Sigmoid colon (tissue), 7 donors: ENCODE measurements around the gene ARHGAP36. TPM values are rescaled to one million over a fixed set of nuclear protein-coding genes. Genes with fewer than 3 reads are reported as not detected.

Experiments
- DNase-seq: peaks from one replicate; pipeline ENCODE4 v3.0.0-alpha.2; 2019
- H3K27ac ChIP-seq, 4 donors: fragments of 200-600 bp; sonication (generic); one replicate each; pipeline ENCODE4 v1.5.1; 2016 to 2019; ENCODE audit warnings: mild to moderate bottlenecking in 1 of 4
- H3K27me3 ChIP-seq, 3 donors: fragments of 200-600 bp; sonication (generic); one replicate each; pipeline ENCODE4 v1.5.1; 2019; ENCODE audit warnings: mild to moderate bottlenecking in 1 of 3
- H3K36me3 ChIP-seq, 4 donors: fragments of 200-600 bp; sonication (generic); one replicate each; pipeline ENCODE4 v1.5.1; 2016 to 2019
- H3K4me1 ChIP-seq, 4 donors: fragments of 200-600 bp; sonication (generic); one replicate each; pipeline ENCODE4 v1.5.1; 2017 to 2019
- H3K4me3 ChIP-seq, 4 donors: fragments of 200-600 bp; sonication (generic); one replicate each; pipeline ENCODE4 v1.5.1; 2017 to 2019; ENCODE audit warnings: mild to moderate bottlenecking in 2 of 4, moderate library complexity in 1 of 4
- H3K9me3 ChIP-seq, 4 donors: fragments of 200-600 bp in 3 of 4; sonication (generic) in 3 of 4; one replicate each; pipeline versions ENCODE4 v1.5.1 to v1.6.1; 2013 to 2019
- CTCF ChIP-seq, 4 experiments: fragments of 450-650 bp in 3 of 4; fragments of 200-600 bp in 1 of 4; IDR thresholded peaks; one replicate each; pipeline ENCODE4 v1.5.1; 2016 to 2019; ENCODE audit warnings: antibody characterized with exemption in 4 of 4, mild to moderate bottlenecking in 3 of 4, moderate library complexity in 2 of 4
- EP300 ChIP-seq, 4 donors: sonication (generic); formaldehyde crosslinking; IDR thresholded peaks; one replicate each; pipeline ENCODE4 v1.6.1; 2017; ENCODE audit warnings: antibody characterized with exemption in 4 of 4
- POLR2A ChIP-seq, 2 donors: fragments of 450-650 bp; IDR thresholded peaks; one replicate each; pipeline ENCODE4 v1.6.1; 2016; ENCODE audit warnings: antibody characterized with exemption in 2 of 2, mild to moderate bottlenecking in 2 of 2, moderate library complexity in 2 of 2
- POLR2AphosphoS5 ChIP-seq, 4 donors: sonication (generic); formaldehyde crosslinking; IDR thresholded peaks; one replicate each; pipeline ENCODE4 v1.6.1; 2017; ENCODE audit warnings: antibody characterized with exemption in 4 of 4
- WGBS, 2 donors: extraction: QIAGEN DNeasy Blood & Tissue Kit; methylation state at CpG; one replicate each; pipeline ENCODE4 v1.1.7; 2013; 5-methylcytosine and 5-hydroxymethylcytosine counted together
- intact Hi-C: fragments of 100-400 bp; cut with DNase I; formaldehyde crosslinking; loops from one replicate; pipeline ENCODE4 v1.15.1; 2023
- polyA plus RNA-seq, 3 donors: library from polyadenylated mRNA; stranded (reverse); fragments of 200-250 nt; gene quantifications; one replicate each; pipeline ENCODE4 v1.2.3, GENCODE V29; 2013
- total RNA-seq, 4 donors: library from RNA; depleted of rRNA; stranded (reverse); fragments of >200 nt; gene quantifications; one replicate each; pipeline ENCODE4 v1.1.0, GENCODE V29; 2016
- donor health status: healthy with polysubstance abuse.
- donor health status: Bipolar disorder and iron deficiency.
- donor health status: healthy.

The ARHGAP36 gene
- total and polyA plus RNA-seq, 7 donors: 0.23 TPM; not detected in 6

DNA sequence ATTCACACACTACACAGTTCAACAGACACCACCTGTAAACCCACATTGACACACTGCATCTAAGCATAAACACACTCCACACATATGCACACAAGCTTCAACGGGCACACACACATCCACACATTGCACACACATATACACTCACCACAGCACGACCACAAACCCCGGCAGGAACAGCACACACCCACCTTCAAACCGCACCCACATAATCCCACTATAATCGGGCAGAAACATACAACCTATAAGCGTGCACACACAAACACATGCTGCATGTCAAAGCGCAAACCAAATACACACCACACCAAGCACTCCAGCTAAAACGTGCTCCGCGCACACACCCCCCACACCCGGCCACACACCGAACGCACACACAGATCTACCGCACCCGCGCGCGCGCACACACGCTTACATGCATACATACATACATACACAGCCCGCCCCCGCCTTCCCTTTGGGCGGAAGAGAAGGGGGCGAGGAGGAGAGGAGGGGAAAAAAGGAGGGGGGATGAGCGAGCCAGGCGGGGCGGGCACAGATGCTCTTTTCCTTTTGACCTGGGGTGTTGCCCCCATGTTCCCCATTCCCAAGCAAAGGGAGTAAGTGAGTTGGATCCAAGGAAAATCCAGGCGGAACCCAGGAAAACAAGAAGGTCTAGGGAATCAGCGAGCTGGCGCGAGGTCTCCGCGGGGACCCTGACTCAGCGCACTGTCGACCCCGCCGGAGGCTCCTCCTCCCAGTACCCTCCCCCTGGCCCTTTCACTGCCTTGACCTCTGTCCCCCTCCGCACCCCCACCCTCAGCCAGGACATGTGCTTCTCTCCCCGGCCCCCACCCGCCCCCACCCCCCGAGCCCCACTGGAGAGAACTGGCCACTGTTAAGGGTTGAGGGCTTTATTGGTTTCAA, 9.9 kb downstream of the ARHGAP36 start:
- H3K4me3 ChIP-seq: no peak overlapping the region
- no peak for DNase-seq
- intact Hi-C loops: no loop called here
- WGBS, 2 donors: 3 to 11% methylated on average over 41 of the region's 41 CpGs
- peaks cover 0 to 33% (median 0%) of the 10 kb centered on the region in 3 donors for H3K27me3 ChIP-seq
- no peaks in the 10 kb centered on the region for H3K36me3 ChIP-seq
- H3K4me1 ChIP-seq: no peaks in the 10 kb centered on the region
- H3K9me3 ChIP-seq: no peaks in the 10 kb centered on the region
- no peak overlapping the region for H3K27ac ChIP-seq
- TF ChIP-seq POLR2A (IDR thresholded peaks at IDR 0.05) (no peak), EP300 (IDR thresholded peaks at IDR 0.05) (no peak), CTCF (IDR thresholded peaks at IDR 0.05) (no peak), POLR2AphosphoS5 (IDR thresholded peaks at IDR 0.05) (no peak)

- H3K4me3 ChIP-seq: no peak overlapping the region
- H3K27me3 ChIP-seq: peaks cover 0 to 36% (median 0%) of the 10 kb centered on the region in 3 donors
- WGBS, 2 donors: 8 to 19% methylated on average over 26 of the region's 26 CpGs
- no peak overlapping the region for H3K27ac ChIP-seq
- intact Hi-C loops: no loop called here
- no peaks in the 10 kb centered on the region for H3K4me1 ChIP-seq
- H3K9me3 ChIP-seq: no peaks in the 10 kb centered on the region
- TF ChIP-seq POLR2A (IDR thresholded peaks at IDR 0.05): no peak
- TF ChIP-seq EP300 (IDR thresholded peaks at IDR 0.05): no peak
- peak in 1 of 4 experiments; percentile 29 for TF ChIP-seq CTCF (IDR thresholded peaks at IDR 0.05)
- TF ChIP-seq POLR2AphosphoS5 (IDR thresholded peaks at IDR 0.05): no peak
- DNase-seq: no peak
- no peaks in the 10 kb centered on the region for H3K36me3 ChIP-seq
Measured at GRCh38 chrX:131068945-131069719, 11.0 kb downstream of the ARHGAP36 start.

DNA sequence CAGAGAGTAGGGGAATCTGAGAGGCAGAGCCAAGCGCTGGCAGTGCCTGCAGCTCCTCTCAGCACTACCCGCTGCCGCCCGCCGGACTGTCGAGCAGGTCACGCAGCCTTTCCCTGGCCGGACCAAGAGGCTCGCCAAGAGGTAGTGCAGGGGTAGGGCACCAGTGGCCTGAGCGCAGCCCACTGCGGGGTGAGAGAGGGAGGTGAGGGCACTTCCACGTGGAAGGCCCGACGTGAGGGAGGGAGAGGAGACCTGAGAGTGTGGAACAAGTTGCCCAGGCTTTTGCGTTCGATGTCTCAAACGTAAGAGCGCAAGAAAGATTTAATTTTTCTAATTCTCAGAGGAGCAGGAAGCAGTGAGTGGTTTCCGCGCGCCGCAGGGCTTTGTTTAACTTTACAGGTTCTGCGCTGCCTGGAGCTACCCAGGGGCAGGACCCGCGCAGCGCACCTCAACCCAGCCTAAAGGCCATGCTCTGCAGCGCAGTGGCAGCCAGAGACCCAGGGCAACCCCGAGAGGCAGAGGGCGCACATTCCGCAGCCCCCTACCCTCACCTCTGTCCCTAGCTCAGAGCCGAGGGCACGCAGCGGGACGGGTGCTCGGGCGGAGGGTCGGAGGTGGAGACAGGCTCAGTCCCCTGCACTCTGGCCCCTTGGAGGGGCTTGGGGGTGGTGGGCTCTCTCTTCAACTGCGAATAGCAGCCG, 14.9 kb downstream of the ARHGAP36 start:
- Histone ChIP-seq H3K4me3 (no peak overlapping the region), H3K36me3 (no peaks in the 10 kb centered on the region), H3K4me1 (no peaks in the 10 kb centered on the region), H3K27me3 (peaks cover 0 to 33% (median 0%) of the 10 kb centered on the region in 3 donors), H3K27ac (no peak overlapping the region), H3K9me3 (no peaks in the 10 kb centered on the region)
- intact Hi-C loops: no loop called here
- no peak for DNase-seq
- 5 to 14% methylated on average over 39 of the region's 39 CpGs for WGBS, 2 donors
- TF ChIP-seq POLR2A (IDR thresholded peaks at IDR 0.05) (no peak), CTCF (IDR thresholded peaks at IDR 0.05) (no peak), POLR2AphosphoS5 (IDR thresholded peaks at IDR 0.05) (no peak), EP300 (IDR thresholded peaks at IDR 0.05) (no peak)

DNA sequence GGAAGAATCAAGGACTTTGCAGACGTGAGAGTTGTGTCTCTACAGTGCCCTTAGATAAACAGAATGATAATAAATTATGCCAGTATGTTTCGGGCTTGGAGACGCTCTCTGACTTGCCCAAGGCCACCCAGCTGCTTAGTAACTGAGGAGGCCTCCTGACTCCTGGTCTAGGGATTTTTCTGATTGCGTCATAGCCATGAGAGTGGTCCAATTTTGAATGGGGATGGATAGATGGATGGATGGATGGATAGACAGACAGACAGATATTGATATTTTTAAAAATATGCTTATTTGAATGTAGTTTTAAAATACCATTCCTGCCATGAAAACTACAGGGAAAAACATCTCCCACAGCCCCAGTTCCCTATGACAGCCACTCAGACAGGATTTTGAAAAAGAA, 15.5 kb downstream of the ARHGAP36 start:
- H3K4me3 ChIP-seq: no peak overlapping the region
- H3K27me3 ChIP-seq: peaks cover 0 to 28% (median 0%) of the 10 kb centered on the region in 3 donors
- H3K9me3 ChIP-seq: no peaks in the 10 kb centered on the region
- H3K36me3 ChIP-seq: no peaks in the 10 kb centered on the region
- no peaks in the 10 kb centered on the region for H3K4me1 ChIP-seq
- intact Hi-C loops: no loop called here
- WGBS, 2 donors: 11 to 13% methylated on average over 4 of the region's 4 CpGs
- no peak for DNase-seq
- H3K27ac ChIP-seq: no peak overlapping the region
- no peak for TF ChIP-seq POLR2A (IDR thresholded peaks at IDR 0.05)
- no peak for TF ChIP-seq POLR2AphosphoS5 (IDR thresholded peaks at IDR 0.05)
- TF ChIP-seq CTCF (IDR thresholded peaks at IDR 0.05): no peak
- no peak for TF ChIP-seq EP300 (IDR thresholded peaks at IDR 0.05)
